GM12891 (cell line): ENCODE data around the gene BOC.

Experiments
- PAX5 ChIP-seq: IDR thresholded peaks from 2 replicates; pipeline ENCODE4 v1.6.1; 2011; ENCODE audit warnings: low read length, moderate library complexity, mild to moderate bottlenecking; ENCODE audit not compliant: insufficient read depth, severe bottlenecking
- POLR2A ChIP-seq: IDR thresholded peaks from 2 replicates; pipeline ENCODE4 v1.6.1; 2011; ENCODE audit warnings: low read depth, low read length, control low read depth
- POLR2AphosphoS5 ChIP-seq: IDR thresholded peaks from 2 replicates; pipeline ENCODE4 v1.6.1; 2011; ENCODE audit warnings: low read depth, low read length, control low read depth
- SPI1 ChIP-seq: IDR thresholded peaks from 2 replicates; pipeline ENCODE4 v1.6.1; 2011; ENCODE audit warnings: low read depth, low read length, control low read depth
- TAF1 ChIP-seq: IDR thresholded peaks from 2 replicates; pipeline ENCODE4 v1.6.1; 2011; ENCODE audit warnings: low read depth, low read length, control low read depth

- TF ChIP-seq POLR2A (no peak), POLR2AphosphoS5 (no peak), TAF1 (no peak), SPI1 (no peak), PAX5 (no peak)
These were observed 73.2 kb downstream of the BOC start for GRCh38 chr3:113284453-113285050.
